ENCODE results near the gene PAXIP1.
A peak's percentile ranks its signal among the peaks of the same experiment; 100 is the strongest.
"Not testable (repeated sequence)": the region's sequence is repeated elsewhere in the genome, so short reads cannot be mapped to it uniquely, and the experiment has no call there.

Gene PAXIP1

GRCh38 chr7:154942691-154943090, 60.2 kb downstream of the PAXIP1 start:
- no peak for DNase-seq

- no peak for DNase-seq
Measured at GRCh38 chr7:154937837-154938236, 65.1 kb downstream of the PAXIP1 start.

DNA sequence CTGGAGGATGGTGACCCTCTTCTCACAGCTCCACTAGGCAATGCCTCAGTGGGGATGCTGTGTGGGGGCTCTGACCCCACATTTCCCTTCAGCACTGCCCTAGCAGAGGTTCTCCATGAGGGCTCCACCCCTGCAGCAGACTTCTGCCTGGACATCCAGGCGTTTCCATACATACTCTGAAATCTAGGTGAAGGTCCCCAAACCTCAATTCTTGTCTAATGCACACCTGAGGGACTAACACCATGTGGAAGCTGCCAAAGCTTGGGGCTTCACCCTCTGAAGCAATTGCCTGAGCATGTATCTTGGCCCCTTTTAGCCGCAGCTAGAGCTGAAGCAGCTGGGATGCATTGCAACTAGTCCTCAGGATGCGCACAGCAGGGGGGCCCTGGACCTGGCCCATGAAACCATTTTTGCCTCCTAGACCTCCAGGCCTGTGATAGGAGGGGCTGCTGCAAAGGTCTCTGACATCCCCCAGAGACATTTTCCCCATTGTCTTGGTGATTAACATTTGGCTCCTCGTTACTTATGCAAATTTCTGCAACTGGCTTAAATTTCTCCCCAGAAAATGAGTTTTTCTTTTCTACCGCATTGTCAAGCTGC, 68.5 kb downstream of the PAXIP1 start:
- DNase-seq = not testable (repeated sequence)

- no peak for DNase-seq
Measured at GRCh38 chr7:154931906-154932305, 71.0 kb downstream of the PAXIP1 start.

GRCh38 chr7:154929006-154929726, 73.8 kb downstream of the PAXIP1 start:
- DNase-seq = no peak

DNA sequence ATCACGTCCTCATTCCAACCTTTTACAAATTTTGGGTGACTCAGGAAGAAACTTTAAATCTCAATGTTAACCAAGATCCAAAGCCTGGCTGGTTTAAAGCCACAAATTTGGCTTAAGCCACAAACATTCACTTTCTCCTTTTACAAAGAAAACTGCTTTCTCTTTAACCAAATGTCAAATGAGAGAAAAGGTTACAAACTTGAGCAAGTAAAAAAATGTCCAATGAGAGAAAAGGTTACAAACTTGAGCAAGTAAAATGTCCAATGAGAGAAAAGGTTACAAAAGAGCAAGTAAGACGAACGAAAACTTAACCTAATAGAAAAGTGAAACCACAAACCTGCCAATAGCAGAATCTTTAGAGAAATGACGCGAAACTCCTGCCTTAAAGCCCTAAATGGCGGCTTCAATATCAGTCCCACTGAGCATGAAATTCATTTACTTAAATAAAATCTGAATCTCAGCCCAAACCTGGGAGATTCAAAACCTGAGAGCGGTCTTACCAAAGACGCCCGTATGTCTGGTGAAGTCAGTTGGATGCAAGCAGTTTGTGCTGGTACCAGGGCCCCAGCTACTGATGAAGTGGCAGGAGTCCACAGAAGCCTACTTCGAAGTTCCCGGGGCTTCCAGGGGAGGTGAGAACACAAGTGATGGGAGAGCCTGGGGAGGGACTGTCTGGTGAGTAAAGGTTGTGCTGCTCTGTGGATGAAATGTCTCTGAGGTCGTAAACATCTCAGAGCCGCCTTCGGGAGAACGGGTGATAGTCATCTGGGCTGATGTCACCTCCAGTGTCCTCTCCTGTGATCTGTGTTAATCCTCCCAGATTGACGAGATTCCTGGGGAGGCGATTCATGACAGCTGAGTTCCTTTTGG, 74.6 kb downstream of the PAXIP1 start:
- DNase-seq = peak; percentile 24 to 29

GRCh38 chr7:154927624-154928125, 75.2 kb downstream of the PAXIP1 start:
- peak; percentile 60 to 72 for DNase-seq

- not testable (repeated sequence) for DNase-seq
Measured at GRCh38 chr7:154922472-154922871, 80.5 kb downstream of the PAXIP1 start.

GRCh38 chr7:154919344-154920225, 83.3 kb downstream of the PAXIP1 start:
- DNase-seq = no peak

GRCh38 chr7:154918741-154919140, 84.2 kb downstream of the PAXIP1 start:
- DNase-seq = no peak

GRCh38 chr7:154918266-154918665, 84.7 kb downstream of the PAXIP1 start:
- DNase-seq = no peak

DNA sequence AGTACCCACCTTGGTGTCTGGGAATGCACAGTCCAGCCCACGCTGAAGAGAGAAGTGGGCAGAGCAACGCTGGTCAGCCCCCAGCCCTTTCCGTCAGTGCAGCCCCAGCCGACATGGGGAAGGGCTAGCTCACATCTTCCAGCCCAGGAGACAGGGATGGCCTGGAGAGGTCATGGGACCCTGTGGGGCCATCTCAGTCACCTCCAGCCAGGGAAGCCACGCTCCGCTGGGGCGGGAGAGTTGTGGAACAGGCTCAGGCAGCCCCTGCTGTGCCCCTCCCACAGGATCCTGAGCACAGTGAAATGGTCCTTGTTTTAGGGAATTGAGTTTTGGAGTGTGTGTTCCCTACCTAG, 85.1 kb downstream of the PAXIP1 start:
- no peak for DNase-seq

GRCh38 chr7:154916856-154917807, 85.8 kb downstream of the PAXIP1 start:
- no peak for DNase-seq

- no peak for DNase-seq
Measured at GRCh38 chr7:154916381-154916780, 86.5 kb downstream of the PAXIP1 start.

GRCh38 chr7:154915600-154915999, 87.3 kb downstream of the PAXIP1 start:
- no peak for DNase-seq

DNA sequence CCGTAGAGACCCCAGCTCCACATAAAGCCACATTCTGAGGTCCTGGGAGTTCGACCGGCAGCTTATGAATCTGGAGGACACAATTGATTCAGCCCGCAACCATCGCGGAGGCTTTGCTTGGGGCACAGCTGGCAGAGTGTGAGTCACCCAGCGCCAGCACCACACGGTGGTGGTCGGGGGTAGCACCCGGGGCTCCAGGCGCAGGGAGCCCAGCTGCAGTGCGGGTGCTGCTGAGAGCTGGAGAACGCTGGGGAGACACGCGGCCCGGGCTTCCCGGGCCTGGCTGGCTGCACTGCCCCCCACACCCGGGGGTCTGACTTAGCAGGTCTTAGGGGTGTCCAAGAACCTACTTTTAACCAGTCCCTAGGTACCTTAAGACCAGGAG, 87.9 kb downstream of the PAXIP1 start:
- DNase-seq = no peak

GRCh38 chr7:154914308-154914995, 88.5 kb downstream of the PAXIP1 start:
- DNase-seq = no peak

DNA sequence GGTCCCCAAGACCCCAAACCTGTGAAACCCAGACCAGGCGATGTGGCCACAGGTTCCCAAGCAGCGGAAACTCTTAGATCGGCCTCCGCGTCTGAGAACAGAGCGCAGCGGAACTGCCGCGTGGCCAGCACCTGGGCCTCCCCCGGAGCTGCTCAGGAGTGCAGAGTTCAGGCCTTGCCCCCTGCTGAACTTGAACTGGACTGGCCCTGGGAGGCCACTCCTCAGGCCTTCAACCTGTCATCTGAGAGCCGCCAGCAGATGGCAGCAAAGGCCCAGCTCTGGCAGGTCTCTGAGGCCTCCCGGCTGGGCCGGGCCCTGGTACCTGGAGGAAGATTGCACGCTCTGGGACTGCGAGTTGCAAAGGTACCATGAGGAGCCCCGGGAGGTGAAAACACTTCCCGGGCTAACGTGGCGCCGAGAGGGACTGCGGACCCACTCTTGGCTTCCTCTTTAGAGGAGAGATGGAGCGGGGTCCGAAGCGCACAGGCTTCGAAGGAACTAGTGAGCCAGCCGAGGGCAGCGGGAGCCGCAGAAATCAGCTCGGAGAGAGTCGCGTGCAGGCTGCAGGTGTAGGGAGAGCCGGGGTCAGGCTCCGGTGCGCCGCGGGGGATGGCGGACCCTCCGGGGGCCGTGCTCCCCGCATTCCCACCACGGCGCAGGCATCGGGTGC, 89.2 kb downstream of the PAXIP1 start:
- peak; percentile 93 for DNase-seq

DNA sequence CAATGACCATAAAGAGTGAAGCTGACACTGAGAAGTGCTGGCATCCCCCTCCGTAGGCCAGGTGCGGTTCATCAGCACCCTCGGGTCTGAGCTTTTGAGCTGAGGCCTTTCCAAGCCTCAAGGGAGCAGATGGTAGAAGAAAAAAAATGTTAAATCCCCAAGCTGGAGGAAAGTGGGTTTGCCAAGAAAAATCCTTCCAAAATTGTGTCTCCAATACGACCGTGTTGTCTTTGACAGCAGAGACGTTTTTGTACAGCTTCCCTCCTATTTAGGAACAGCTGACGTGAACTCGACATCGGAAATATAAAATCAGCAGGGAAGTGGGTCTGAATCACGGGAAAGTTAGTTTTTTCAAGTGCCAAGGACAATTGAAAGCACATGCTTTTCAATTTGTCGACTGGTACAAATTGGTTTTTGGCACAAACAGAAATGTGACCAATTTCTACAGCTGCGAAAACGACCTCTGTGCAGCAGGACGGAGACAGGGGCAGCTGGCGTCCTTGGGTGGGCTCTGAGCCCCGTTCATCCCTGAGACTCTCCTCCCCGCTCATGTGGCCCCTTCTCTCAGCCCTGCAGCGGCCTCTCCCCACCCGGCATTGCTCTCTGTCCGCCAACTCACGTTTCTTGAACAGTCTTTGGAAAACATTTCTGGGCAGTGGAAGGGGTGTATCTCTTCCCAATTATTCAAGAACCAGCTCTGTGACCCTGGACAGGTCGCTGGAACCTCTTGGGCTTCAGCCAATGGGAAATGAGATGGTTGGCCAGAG, 89.9 kb downstream of the PAXIP1 start:
- DNase-seq = no peak
